Esophagus squamous epithelium (tissue), 5 donors: ENCODE measurements around the gene PARD3. TPM values are rescaled to one million over a fixed set of nuclear protein-coding genes. Genes with fewer than 3 reads are reported as not detected.
"Not testable (repeated sequence)": the region's sequence is repeated elsewhere in the genome, so short reads cannot be mapped to it uniquely, and the experiment has no call there.

Source experiments
- DNase-seq: peaks from one replicate; lab custom pipeline; 2025; lab: John Stamatoyannopoulos, UW
- H3K27ac ChIP-seq, 4 donors: fragments of 200-600 bp; sonication (generic); one replicate each; pipeline ENCODE4 v1.5.1; 2016 to 2019; ENCODE audit warnings: mild to moderate bottlenecking in 1 of 4
- H3K27me3 ChIP-seq, 4 donors: fragments of 200-600 bp; sonication (generic); 1 replicate in 3 of 4; 2 replicates in 1 of 4; pipeline versions ENCODE4 v1.5.1 to v1.6.0; 2017 to 2021; ENCODE audit warnings: antibody characterized with exemption in 1 of 4
- H3K36me3 ChIP-seq, 3 donors: fragments of 200-600 bp; sonication (generic); one replicate each; pipeline ENCODE4 v1.5.1; 2016 to 2019
- H3K4me1 ChIP-seq, 3 donors: fragments of 200-600 bp; sonication (generic); one replicate each; pipeline ENCODE4 v1.5.1; 2017 to 2019
- H3K4me3 ChIP-seq, 4 donors: fragments of 200-600 bp; sonication (generic); 1 replicate in 3 of 4; 2 replicates in 1 of 4; pipeline ENCODE4 v1.5.1; 2016 to 2019; ENCODE audit warnings: mild to moderate bottlenecking in 2 of 4, moderate library complexity in 1 of 4
- H3K9me3 ChIP-seq, 3 donors: fragments of 200-600 bp; sonication (generic); one replicate each; pipeline ENCODE4 v1.5.1; 2016 to 2019
- POLR2A ChIP-seq, 4 donors: fragments of 450-650 bp; IDR thresholded peaks; one replicate each; pipeline ENCODE4 v1.6.1; 2017; ENCODE audit warnings: antibody characterized with exemption in 4 of 4, mild to moderate bottlenecking in 4 of 4, moderate library complexity in 3 of 4
- WGBS, 2 donors: methylation state at CpG; one replicate each; pipeline ENCODE4 v1.1.5; 2018; 5-methylcytosine and 5-hydroxymethylcytosine counted together
- intact Hi-C: fragments of 100-400 bp; cut with DNase I; formaldehyde crosslinking; loops from one replicate; pipeline ENCODE4 v1.15.0; 2022
- total RNA-seq, 4 donors: library from RNA; depleted of rRNA; stranded (reverse); fragments of >200 nt; gene quantifications; one replicate each; pipeline ENCODE4 v1.1.0, GENCODE V29; 2016
- TF ChIP-seq, protein P1 (sequence below), 6 experiments: fragments of 450-650 bp in 4 of 6; fragments of 200-600 bp in 2 of 6; sonication (generic) in 2 of 6; IDR thresholded peaks; one replicate each; pipeline ENCODE4 v1.5.1; 2016 to 2019; ENCODE audit warnings: antibody characterized with exemption in 6 of 6, mild to moderate bottlenecking in 4 of 6, moderate library complexity in 4 of 6
- donor health status: DM: yes; HTN: yes; CAD: no.

PARD3 gene
- total RNA-seq, 4 donors from 2014 or later: 57.3 to 114 (median 81.7) TPM

DNA sequence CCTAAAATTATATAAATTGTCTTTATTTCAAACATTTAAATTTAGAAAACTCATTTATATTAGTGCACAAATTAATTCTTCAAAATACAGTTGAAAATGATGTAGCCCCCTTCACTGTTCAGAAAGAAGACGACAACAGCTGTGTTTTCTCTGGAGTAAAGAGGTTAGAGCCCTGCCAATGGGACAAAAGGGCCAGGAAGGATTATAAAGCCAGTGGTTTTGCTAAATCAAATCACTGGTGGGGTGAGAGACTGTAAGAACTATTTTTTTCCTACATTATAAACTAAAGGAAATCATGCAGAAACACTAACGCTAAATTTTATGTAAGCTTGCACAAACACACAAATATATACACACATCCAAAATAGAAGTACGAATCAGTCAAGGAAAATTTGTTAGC lies 386.6 kb downstream of the PARD3 start:
- 42 to 45% methylated on average over 2 to 3 of the region's 3 CpGs for WGBS, 2 donors
- DNase-seq: no peak

DNA sequence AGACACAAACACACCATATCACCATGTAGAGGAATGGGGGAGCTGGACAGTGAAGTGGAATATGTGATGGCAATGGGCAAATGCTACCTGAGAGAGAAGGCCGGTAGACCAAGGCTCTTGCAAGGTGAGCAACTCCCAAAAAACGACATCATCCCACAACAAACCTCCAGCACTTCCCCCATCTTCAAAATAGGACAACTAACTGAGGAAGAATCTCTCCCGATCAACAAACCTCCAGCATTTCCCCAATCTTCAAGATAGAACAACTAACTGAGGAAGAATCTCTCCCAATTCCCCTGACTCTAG lies 387.2 kb downstream of the PARD3 start:
- peaks cover 0 to 24% (median 5%) of the 10 kb centered on the region in 3 donors for H3K4me1 ChIP-seq
- no peaks in the 10 kb centered on the region for H3K27me3 ChIP-seq
- intact Hi-C loops: no loop called here
- TF ChIP-seq, protein P1, sequence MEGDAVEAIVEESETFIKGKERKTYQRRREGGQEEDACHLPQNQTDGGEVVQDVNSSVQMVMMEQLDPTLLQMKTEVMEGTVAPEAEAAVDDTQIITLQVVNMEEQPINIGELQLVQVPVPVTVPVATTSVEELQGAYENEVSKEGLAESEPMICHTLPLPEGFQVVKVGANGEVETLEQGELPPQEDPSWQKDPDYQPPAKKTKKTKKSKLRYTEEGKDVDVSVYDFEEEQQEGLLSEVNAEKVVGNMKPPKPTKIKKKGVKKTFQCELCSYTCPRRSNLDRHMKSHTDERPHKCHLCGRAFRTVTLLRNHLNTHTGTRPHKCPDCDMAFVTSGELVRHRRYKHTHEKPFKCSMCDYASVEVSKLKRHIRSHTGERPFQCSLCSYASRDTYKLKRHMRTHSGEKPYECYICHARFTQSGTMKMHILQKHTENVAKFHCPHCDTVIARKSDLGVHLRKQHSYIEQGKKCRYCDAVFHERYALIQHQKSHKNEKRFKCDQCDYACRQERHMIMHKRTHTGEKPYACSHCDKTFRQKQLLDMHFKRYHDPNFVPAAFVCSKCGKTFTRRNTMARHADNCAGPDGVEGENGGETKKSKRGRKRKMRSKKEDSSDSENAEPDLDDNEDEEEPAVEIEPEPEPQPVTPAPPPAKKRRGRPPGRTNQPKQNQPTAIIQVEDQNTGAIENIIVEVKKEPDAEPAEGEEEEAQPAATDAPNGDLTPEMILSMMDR (IDR thresholded peaks at IDR 0.05): no peak
- no peak for TF ChIP-seq POLR2A (IDR thresholded peaks at IDR 0.05)
- no peak overlapping the region for H3K4me3 ChIP-seq
- H3K27ac ChIP-seq: no peak overlapping the region
- no peak for DNase-seq
- 87 to 91% methylated on average over 3 of the region's 3 CpGs for WGBS, 2 donors
- no peaks in the 10 kb centered on the region for H3K36me3 ChIP-seq
- H3K9me3 ChIP-seq: no peaks in the 10 kb centered on the region

More for the DNA sequence above, 386.6 kb downstream of the PARD3 start:
- Histone ChIP-seq H3K27me3 (no peaks in the 10 kb centered on the region), H3K9me3 (no peaks in the 10 kb centered on the region), H3K4me3 (no peak overlapping the region), H3K4me1 (peaks cover 0 to 31% (median 6%) of the 10 kb centered on the region in 3 donors), H3K27ac (no peak overlapping the region), H3K36me3 (no peaks in the 10 kb centered on the region)
- no peak for TF ChIP-seq POLR2A (IDR thresholded peaks at IDR 0.05)
- TF ChIP-seq, protein P1 (IDR thresholded peaks at IDR 0.05): no peak
- intact Hi-C loops: no loop called here

DNA sequence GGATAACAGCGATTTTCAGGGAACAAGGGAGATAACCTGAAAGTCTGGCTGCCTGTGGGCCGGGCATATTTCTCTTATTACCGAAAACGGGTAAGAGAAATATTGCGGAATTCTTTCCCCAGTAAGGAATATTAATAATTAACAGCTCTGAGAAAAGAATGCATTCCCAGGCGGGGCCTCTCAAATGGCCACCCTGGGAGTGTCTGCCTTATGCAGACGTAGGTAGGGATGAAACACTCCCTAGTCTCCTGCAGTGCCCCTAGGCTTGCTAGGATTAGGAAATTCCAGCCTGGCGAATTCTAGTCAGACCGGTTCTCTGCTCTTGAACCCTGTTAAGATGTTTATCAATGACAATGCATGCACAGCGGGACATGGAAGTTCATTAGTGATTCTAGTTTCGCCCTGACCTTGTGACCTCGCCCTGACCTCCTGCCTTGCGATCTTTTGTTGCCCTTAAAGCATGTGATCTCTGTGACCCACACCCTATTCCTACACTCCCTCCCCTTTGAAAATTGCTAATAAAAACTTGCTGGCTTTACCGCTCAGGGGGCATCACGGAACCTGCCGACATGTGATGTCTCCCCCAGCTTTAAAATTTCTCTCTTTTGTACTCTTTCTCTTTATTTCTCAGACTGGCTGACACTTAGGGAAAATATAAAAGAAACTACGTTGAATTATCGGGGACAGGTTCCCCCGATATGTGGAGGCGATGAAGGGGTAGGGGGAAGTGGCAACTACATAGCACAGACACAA lies 387.8 kb downstream of the PARD3 start:
- intact Hi-C loops, H3K9me3 ChIP-seq, H3K27me3 ChIP-seq, H3K4me3 ChIP-seq, H3K36me3 ChIP-seq, DNase-seq: not testable (repeated sequence)
- 66 to 69% methylated on average over 20 of the region's 20 CpGs for WGBS, 2 donors
- peaks cover 0 to 19% (median under 1%) of the 10 kb centered on the region in 3 donors for H3K4me1 ChIP-seq
- peak overlapping the region in 1 of 4 donors; percentile 20 for H3K27ac ChIP-seq

DNA sequence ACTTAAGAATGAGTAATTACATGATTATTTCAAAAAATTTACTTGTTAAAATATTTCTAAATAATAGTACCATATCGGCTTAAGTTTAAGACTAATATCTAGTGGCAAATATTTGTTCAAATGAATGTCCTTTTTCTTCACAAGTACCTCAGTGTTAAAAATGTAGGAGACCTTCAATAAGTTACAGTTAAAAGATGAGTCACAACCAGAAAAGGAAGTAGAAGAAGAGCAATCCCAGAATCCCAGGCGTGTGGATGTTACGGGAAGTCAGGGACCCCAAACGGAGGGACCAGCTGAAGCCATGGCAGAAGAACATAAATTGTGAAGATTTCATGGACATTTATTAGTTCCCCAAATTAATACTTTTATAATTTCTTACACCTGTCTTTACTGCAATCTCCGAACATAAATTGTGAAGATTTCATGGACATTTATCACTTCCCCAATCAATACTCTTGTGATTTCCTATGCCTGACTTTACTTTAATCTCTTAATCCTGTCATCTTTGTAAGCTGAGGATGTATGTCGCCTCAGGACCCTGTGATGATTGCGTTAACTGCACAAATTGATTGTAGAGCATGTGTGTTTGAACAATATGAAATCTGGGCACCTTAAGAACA lies 388.4 kb downstream of the PARD3 start:
- H3K36me3 ChIP-seq, intact Hi-C loops, H3K9me3 ChIP-seq, H3K4me3 ChIP-seq, DNase-seq, H3K27me3 ChIP-seq: not testable (repeated sequence)
- WGBS, 2 donors: 91 to 93% methylated on average over 7 of the region's 7 CpGs
- H3K27ac ChIP-seq: peak overlapping the region in 1 of 4 donors; percentile 20
- peaks cover 0 to 18% (median 0%) of the 10 kb centered on the region in 3 donors for H3K4me1 ChIP-seq

DNA sequence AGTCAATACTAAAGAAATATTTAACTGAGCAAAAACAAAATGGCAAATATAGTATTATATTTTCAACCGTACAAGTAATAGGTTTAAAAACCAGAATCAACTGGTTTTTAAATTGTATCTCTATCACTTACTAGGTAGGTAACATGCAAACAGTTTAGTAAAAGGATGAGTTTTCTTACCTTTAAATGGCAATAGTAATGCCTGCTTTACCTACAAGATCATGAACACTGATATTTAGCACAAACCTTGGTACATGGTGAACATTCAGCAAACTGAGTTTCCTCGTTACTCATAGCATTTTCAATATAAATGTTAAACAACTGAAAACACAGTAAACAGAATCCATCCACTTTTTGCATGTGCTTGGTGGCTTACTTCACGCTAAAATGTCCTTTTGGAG lies 389.1 kb downstream of the PARD3 start:
- H3K27me3 ChIP-seq: no peaks in the 10 kb centered on the region
- TF ChIP-seq, protein P1 (IDR thresholded peaks at IDR 0.05): no peak
- no peak for TF ChIP-seq POLR2A (IDR thresholded peaks at IDR 0.05)
- no peak overlapping the region for H3K4me3 ChIP-seq
- DNase-seq: no peak
- 56 to 61% methylated on average over 3 of the region's 3 CpGs for WGBS, 2 donors
- no peak overlapping the region for H3K27ac ChIP-seq
- H3K9me3 ChIP-seq: no peaks in the 10 kb centered on the region
- no peaks in the 10 kb centered on the region for H3K36me3 ChIP-seq
- intact Hi-C loops: no loop called here
- peaks cover 0 to 18% (median 0%) of the 10 kb centered on the region in 3 donors for H3K4me1 ChIP-seq
